Measurements from ENCODE around the gene POP7.

POP7 gene

DNA sequence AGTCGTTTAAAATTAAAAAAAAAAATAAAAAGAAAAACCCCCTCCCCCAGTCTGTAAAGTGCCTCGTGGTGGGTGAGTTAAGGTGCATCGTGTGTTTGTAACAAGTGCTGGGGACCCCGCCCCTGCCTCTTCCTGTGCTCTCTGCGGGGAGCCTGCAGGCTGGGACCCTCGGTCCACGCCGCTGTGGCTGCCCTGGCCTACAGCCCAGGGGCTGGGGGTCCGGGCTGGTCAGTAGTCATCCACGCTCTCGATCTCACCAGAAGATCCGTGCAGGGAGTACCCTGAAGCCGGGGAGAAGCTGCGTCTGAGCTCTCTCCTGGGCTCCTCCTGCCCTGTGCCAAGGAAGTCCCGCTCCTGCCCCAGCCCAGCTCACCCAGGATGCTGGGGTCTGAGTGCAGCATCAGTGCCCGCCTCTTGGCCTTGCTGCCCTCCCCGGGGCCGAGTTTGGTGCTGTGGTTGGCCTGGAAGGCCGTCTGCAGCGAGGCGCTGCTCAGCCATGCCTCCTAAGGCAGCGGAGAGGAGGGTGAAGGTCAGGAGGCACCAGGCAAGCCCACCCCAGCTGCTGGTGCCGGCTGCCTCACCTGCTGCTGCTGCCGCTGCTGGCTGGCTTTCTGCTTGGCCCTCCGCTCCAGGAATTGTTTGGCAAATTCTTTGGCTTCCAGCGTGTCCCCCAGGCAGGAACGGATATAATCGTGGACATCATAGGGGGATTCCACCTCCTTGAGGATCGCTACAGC is 24.3 kb upstream of the POP7 start:
- Histone ChIP-seq H3K36me3 (ENCODE audit: control insufficient read depth, low read depth, low read length) (peaks cover 65% of the 10 kb centered on the region), H3K4me3 (ENCODE audit: low read length) (no peak overlapping the region), H3K27me3 (ENCODE audit: control insufficient read depth, insufficient read depth, low read length) (no peaks in the 10 kb centered on the region), H3K27ac (ENCODE audit: low read length) (no peak overlapping the region), H3K4me1 (ENCODE audit: control insufficient read depth, low read depth, low read length) (no peaks in the 10 kb centered on the region), H3K9me3 (ENCODE audit: control insufficient read depth, low read depth, low read length) (no peaks in the 10 kb centered on the region), H3K9ac (ENCODE audit: low read length) (no peak overlapping the region)

DNA sequence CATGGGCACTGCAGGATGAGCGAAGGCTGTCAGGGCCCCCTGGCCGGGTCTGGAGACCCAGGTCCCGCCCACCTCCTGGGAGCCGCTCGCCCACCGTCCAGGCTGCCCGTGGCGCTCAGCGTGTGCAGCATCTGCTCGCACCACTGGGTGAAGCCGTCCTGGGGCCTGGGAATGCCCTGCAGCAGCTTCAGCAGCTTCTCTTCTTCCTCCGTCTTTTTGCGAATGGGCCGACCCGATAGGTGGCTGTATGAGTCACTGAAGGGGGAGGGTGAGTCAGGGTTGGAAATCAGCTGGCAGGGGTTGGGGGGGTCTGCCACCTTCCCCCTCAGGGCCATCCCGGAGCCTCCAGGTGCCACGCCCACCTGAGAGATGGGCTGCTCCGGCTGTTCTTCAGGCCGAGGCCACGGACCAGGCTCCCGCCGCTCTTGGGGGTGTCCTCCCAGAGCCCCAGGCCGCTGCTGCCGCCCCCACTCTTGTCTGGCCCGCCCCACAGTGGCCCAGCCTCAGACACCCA is 23.6 kb upstream of the POP7 start:
- no peak overlapping the region for H3K27ac ChIP-seq (ENCODE audit: low read length)
- H3K9me3 ChIP-seq (ENCODE audit: control insufficient read depth, low read depth, low read length) = no peaks in the 10 kb centered on the region
- H3K4me3 ChIP-seq (ENCODE audit: low read length) = no peak overlapping the region
- H3K9ac ChIP-seq (ENCODE audit: low read length) = no peak overlapping the region
- no peaks in the 10 kb centered on the region for H3K4me1 ChIP-seq (ENCODE audit: control insufficient read depth, low read depth, low read length)
- no peaks in the 10 kb centered on the region for H3K27me3 ChIP-seq (ENCODE audit: control insufficient read depth, insufficient read depth, low read length)
- H3K36me3 ChIP-seq (ENCODE audit: control insufficient read depth, low read depth, low read length) = peaks cover 70% of the 10 kb centered on the region

DNA sequence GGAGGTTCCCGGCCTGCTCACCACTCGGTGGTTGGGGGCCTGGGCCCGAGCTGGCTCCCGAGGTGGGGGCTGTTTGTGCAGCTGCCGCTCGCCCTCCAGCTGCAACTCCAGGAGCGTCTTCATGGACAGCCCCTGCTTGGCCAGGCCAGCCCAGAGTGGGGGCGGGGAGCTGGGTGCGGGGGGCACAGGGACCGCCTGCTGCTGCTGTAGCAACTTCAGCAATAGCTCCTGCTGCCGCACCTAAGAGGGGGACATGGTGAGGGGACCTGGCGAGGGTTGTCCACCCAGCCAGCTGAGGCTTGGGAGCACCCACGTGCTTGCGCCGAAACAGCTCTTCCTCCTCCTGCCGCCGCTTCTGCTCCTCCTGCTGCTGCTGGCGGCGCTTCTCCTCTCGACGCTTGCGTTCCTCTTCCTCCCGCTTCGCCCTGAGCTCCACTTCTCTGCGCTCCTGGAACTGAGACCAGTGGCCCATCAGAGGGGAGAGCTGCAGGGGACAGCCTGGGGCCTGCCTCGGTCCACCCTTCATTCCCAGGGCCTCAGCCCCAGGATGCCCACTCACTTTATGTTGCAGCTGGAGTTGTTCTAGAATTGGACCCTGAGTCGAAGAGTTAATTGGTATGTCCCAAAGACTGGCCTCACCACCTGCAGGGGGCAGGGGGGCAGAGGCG is 22.8 kb upstream of the POP7 start:
- no peak overlapping the region for H3K4me3 ChIP-seq (ENCODE audit: low read length)
- H3K9me3 ChIP-seq (ENCODE audit: control insufficient read depth, low read depth, low read length) = no peaks in the 10 kb centered on the region
- peaks cover 72% of the 10 kb centered on the region for H3K36me3 ChIP-seq (ENCODE audit: control insufficient read depth, low read depth, low read length)
- H3K27ac ChIP-seq (ENCODE audit: low read length) = no peak overlapping the region
- no peaks in the 10 kb centered on the region for H3K27me3 ChIP-seq (ENCODE audit: control insufficient read depth, insufficient read depth, low read length)
- H3K9ac ChIP-seq (ENCODE audit: low read length) = no peak overlapping the region
- H3K4me1 ChIP-seq (ENCODE audit: control insufficient read depth, low read depth, low read length) = no peaks in the 10 kb centered on the region

DNA sequence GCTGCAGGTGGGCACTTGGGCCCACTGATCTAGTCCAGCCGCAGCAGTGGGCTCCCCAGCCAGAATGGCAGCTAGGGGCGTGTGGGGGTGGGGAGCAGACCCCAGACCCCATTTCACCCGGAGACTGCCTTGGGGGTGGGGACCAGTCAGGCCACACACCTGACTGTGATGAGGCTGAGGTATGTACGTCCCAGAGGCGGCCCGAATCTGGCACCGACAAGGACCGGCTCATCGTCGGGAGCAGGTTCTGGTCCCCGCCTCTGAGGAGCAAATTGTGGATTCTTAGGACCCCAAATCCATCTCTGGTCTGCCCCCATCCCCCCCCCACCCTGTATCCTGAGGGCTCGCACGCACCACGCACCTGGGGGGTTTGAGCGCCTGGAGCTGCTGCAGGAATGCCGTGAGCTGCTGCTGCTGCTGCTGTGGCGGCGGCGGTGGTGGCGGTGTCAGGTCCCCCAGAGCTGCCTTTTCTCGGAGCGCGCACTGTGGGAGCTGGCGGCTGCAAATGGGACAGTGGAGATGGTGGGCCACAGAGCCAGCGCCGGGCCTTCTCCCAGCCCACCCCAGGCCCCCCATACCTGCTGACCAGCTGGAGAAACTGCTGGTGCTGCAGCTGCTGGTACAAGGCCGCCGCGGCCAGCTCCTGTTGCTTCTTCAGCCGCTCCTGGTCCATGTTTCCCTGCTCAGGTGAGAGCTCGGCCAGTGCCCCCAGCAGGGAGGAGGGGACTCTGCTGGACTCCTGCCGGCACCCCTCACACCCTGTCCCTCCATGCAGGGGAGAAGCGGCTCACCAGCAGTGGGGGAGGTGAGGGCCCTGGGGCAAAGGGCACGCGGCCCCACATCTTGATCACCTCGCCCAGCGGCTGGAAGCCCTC is 22.0 kb upstream of the POP7 start:
- H3K9ac ChIP-seq (ENCODE audit: low read length) = no peak overlapping the region

DNA sequence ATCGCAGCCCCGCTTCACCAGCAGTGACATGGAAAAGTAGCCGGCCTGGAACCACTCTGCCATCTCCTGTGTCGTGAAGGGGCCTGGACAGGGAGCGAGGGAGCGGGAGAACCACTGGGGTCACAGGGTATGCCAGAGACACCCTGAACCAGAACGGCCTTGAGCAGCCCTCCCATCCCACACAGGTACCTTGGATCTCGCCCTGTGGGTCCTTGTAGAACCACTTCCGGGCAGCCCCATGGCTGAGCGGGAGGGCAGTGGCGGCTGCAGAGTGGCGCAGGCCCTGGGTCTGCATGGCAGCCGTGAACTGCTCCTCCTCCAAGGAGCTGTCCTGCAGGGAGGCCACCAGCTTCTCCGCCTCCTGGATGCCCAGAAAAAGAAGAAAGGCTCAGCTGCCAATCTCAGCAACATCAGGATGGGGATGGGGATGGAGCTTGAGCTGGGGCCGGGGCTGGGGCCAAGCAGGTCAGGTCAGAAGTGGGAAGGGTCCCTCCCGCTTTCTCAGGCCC is 21.3 kb upstream of the POP7 start:
- Histone ChIP-seq H3K4me1 (ENCODE audit: control insufficient read depth, low read depth, low read length) (no peaks in the 10 kb centered on the region), H3K36me3 (ENCODE audit: control insufficient read depth, low read depth, low read length) (peaks cover 82% of the 10 kb centered on the region)

More for the DNA sequence above, 22.0 kb upstream of the POP7 start:
- Histone ChIP-seq H3K9me3 (ENCODE audit: control insufficient read depth, low read depth, low read length) (no peaks in the 10 kb centered on the region), H3K4me3 (ENCODE audit: low read length) (no peak overlapping the region), H3K4me1 (ENCODE audit: control insufficient read depth, low read depth, low read length) (no peaks in the 10 kb centered on the region), H3K27me3 (ENCODE audit: control insufficient read depth, insufficient read depth, low read length) (no peaks in the 10 kb centered on the region), H3K27ac (ENCODE audit: low read length) (no peak overlapping the region), H3K36me3 (ENCODE audit: control insufficient read depth, low read depth, low read length) (peaks cover 79% of the 10 kb centered on the region)

DNA sequence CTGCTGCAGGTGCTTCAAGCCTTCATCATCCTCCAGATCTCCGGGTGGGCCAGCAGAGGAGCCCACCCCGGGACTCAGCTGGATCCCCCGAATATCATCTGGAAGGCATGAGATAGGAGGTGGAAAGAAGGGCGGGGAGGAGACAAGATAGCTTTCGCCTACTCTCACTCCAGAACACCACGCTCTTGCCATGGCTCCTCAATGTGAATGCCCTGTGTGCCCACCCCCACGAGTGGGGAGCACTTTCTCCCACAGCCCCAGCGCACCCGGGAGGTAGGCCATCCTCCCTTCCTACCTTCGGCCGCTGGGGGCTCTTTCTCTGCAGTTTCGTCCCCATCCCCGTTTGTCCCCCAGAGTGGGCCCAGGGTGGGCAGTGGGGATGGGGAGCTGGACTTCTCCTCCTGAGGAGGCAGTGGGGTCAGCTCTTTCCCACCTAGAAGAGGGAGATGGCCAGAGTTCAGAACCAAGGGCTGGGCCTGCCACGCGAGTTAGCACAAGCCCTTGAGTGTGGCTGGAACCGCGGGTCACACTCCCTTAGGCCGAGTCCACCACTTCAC is 20.8 kb upstream of the POP7 start:
- Histone ChIP-seq H3K36me3 (ENCODE audit: control insufficient read depth, low read depth, low read length) (peaks cover 82% of the 10 kb centered on the region), H3K27ac (ENCODE audit: low read length) (no peak overlapping the region), H3K9me3 (ENCODE audit: control insufficient read depth, low read depth, low read length) (no peaks in the 10 kb centered on the region), H3K27me3 (ENCODE audit: control insufficient read depth, insufficient read depth, low read length) (no peaks in the 10 kb centered on the region), H3K4me1 (ENCODE audit: control insufficient read depth, low read depth, low read length) (no peaks in the 10 kb centered on the region), H3K9ac (ENCODE audit: low read length) (no peak overlapping the region), H3K4me3 (ENCODE audit: low read length) (no peak overlapping the region)

More for the DNA sequence above, 21.3 kb upstream of the POP7 start:
- Histone ChIP-seq H3K9me3 (ENCODE audit: control insufficient read depth, low read depth, low read length) (no peaks in the 10 kb centered on the region), H3K4me3 (ENCODE audit: low read length) (no peak overlapping the region), H3K27ac (ENCODE audit: low read length) (no peak overlapping the region), H3K27me3 (ENCODE audit: control insufficient read depth, insufficient read depth, low read length) (no peaks in the 10 kb centered on the region), H3K9ac (ENCODE audit: low read length) (no peak overlapping the region)

DNA sequence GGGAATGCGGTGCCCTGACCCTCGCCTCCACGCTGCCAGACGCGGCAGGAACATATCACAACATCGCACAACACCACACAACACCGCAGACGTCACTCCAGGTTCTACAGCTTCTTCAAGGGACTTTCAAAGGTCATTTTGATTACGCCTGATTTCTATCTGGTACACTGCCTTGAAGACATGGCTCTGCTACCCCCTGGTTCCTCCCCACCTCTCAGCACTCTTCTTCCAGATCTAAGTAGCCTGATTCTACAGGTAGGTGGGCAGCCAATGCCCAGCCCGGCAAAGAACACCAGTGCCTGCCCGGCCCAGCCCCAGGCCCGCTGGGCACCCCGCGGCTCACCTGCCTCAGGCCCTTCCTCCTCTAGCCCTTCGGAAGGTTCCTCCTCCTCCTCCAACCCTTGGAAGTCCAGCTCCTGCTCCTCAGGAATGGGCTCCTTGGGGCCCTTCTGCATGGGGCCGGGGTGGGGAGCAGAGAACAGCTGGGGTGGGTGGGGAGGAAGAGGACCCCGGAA is 20.2 kb upstream of the POP7 start:
- Histone ChIP-seq H3K9me3 (ENCODE audit: control insufficient read depth, low read depth, low read length) (no peaks in the 10 kb centered on the region), H3K4me1 (ENCODE audit: control insufficient read depth, low read depth, low read length) (no peaks in the 10 kb centered on the region), H3K36me3 (ENCODE audit: control insufficient read depth, low read depth, low read length) (peaks cover 80% of the 10 kb centered on the region), H3K4me3 (ENCODE audit: low read length) (no peak overlapping the region), H3K27ac (ENCODE audit: low read length) (no peak overlapping the region), H3K27me3 (ENCODE audit: control insufficient read depth, insufficient read depth, low read length) (no peaks in the 10 kb centered on the region), H3K9ac (ENCODE audit: low read length) (no peak overlapping the region)

DNA sequence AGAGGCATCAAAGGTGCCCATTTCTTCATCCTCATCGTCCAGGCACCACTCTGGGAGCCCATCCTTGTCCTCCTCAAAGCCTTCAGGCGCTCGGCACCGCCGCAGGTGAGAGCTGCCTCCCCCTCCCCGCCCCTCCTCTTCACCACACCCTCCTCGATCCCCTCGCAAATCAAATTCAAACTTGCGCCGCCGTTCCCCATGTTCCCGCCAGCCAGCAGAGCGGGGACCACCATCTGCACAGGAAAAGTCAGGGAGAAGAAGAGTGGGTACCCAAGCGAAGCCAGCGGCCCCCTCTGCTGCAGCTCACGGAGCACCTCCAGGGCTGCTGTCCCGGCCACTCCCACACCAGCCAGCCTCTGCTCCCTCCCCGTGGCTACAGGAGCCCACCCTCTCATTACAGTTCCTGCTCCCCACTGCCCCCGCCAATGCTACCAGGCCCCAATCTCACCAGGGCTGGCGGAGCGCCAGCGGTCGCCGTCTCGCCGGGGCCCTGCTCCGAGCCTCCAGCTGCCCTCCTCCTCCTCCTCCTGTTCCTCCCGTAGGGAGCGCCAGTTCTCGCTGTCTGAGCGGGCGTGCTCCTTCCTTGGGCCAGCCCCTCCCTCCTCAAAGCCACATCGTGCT is 19.6 kb upstream of the POP7 start:
- no peaks in the 10 kb centered on the region for H3K4me1 ChIP-seq (ENCODE audit: control insufficient read depth, low read depth, low read length)
- no peaks in the 10 kb centered on the region for H3K27me3 ChIP-seq (ENCODE audit: control insufficient read depth, insufficient read depth, low read length)
- H3K36me3 ChIP-seq (ENCODE audit: control insufficient read depth, low read depth, low read length) = peaks cover 81% of the 10 kb centered on the region
- H3K4me3 ChIP-seq (ENCODE audit: low read length) = no peak overlapping the region
- no peak overlapping the region for H3K27ac ChIP-seq (ENCODE audit: low read length)
- H3K9me3 ChIP-seq (ENCODE audit: control insufficient read depth, low read depth, low read length) = no peaks in the 10 kb centered on the region
- H3K9ac ChIP-seq (ENCODE audit: low read length) = no peak overlapping the region

DNA sequence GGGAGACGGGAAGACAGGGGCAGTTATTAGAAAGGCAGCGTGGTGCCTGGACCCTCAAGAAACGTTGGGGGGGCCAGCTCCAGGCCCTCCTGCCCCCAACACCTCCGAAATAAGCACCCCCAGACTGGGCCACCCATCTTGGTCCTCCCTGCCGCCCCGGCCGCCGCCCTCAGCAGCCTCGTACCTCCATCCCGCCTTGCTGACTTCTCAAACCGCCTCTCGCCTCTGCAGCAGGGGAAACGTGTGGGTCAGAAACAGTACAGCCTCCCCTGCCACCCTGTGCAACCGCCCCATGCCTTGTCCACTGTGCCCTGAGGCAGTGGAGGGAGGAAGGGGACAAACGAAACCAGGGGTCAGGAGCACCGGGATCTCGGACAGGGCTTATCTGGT is 19.1 kb upstream of the POP7 start:
- peaks cover 76% of the 10 kb centered on the region for H3K36me3 ChIP-seq (ENCODE audit: control insufficient read depth, low read depth, low read length)

DNA sequence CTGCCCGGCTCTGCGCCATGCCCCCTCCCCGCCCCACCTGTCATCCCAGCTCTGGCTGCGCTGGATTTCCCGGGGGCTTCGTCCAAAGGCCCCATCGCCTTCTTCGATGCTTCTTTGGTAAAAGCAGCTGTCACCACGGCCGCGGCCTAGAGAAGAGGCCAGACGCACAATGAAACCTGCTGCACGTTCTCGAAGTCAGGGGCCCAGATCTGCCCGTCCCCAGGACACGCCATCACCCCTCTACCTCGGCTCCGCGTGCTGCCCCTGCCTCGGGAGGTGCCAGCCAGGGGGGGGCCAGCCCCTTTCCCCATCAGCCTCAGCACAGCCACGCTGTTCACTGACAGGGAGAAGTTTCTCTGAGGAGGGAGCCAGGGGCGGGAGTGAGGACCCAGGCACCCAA is 18.7 kb upstream of the POP7 start:
- Histone ChIP-seq H3K4me1 (ENCODE audit: control insufficient read depth, low read depth, low read length) (peaks cover 6% of the 10 kb centered on the region), H3K27ac (ENCODE audit: low read length) (no peak overlapping the region), H3K27me3 (ENCODE audit: control insufficient read depth, insufficient read depth, low read length) (no peaks in the 10 kb centered on the region), H3K9me3 (ENCODE audit: control insufficient read depth, low read depth, low read length) (no peaks in the 10 kb centered on the region), H3K9ac (ENCODE audit: low read length) (no peak overlapping the region), H3K4me3 (ENCODE audit: low read length) (no peak overlapping the region), H3K36me3 (ENCODE audit: control insufficient read depth, low read depth, low read length) (peaks cover 73% of the 10 kb centered on the region)

More for the DNA sequence above, 19.1 kb upstream of the POP7 start:
- no peak overlapping the region for H3K27ac ChIP-seq (ENCODE audit: low read length)
- H3K9me3 ChIP-seq (ENCODE audit: control insufficient read depth, low read depth, low read length) = no peaks in the 10 kb centered on the region
- H3K4me3 ChIP-seq (ENCODE audit: low read length) = no peak overlapping the region
- peaks cover 1% of the 10 kb centered on the region for H3K4me1 ChIP-seq (ENCODE audit: control insufficient read depth, low read depth, low read length)
- no peak overlapping the region for H3K9ac ChIP-seq (ENCODE audit: low read length)
- H3K27me3 ChIP-seq (ENCODE audit: control insufficient read depth, insufficient read depth, low read length) = no peaks in the 10 kb centered on the region
